Calu3 (cell line): ENCODE data around the gene HAUS3. TPM values are rescaled to one million over a fixed set of nuclear protein-coding genes. Genes with fewer than 3 reads are reported as not detected.

Source experiments
- BruUV-seq: library from RNA; stranded (reverse); fragments of 400-500 nt; replicated peaks from 2 replicates; lab custom pipeline; 2021; lab: Mats Ljungman, UMichigan
- CTCF ChIA-PET: fragments of 300-600 bp; sonication (Branson Sonifier 250); formaldehyde crosslinking; loops from one replicate; lab custom pipeline; 2022; ENCODE audit warnings: antibody characterized with exemption; lab: Charles Lee
- DNase-seq: peaks from one replicate; pipeline ENCODE4 v3.0.0; 2022
- H3K27ac Mint-ChIP-seq: one replicate; pipeline ENCODE4 v1.8.0; 2022; ENCODE audit warnings: mixed read lengths; ENCODE audit not compliant: unreplicated experiment
- H3K27me3 Mint-ChIP-seq: one replicate; pipeline ENCODE4 v1.8.0; 2022; ENCODE audit warnings: mixed read lengths; ENCODE audit not compliant: unreplicated experiment
- H3K36me3 Mint-ChIP-seq: one replicate; pipeline ENCODE4 v1.8.0; 2022; ENCODE audit warnings: mild to moderate bottlenecking, moderate library complexity, mixed read lengths; ENCODE audit not compliant: insufficient read depth, unreplicated experiment
- H3K4me1 Mint-ChIP-seq: one replicate; pipeline ENCODE4 v1.8.0; 2022; ENCODE audit warnings: mild to moderate bottlenecking, low read depth, mixed read lengths; ENCODE audit not compliant: unreplicated experiment
- H3K4me3 Mint-ChIP-seq: one replicate; pipeline ENCODE4 v1.8.0; 2022; ENCODE audit warnings: mild to moderate bottlenecking, low read depth, moderate library complexity, mixed read lengths; ENCODE audit not compliant: unreplicated experiment
- H3K9me3 Mint-ChIP-seq: one replicate; pipeline ENCODE4 v1.8.0; 2022; ENCODE audit warnings: low read depth, mixed read lengths; ENCODE audit not compliant: unreplicated experiment
- CTCF ChIP-seq: fragments of 200-600 bp; IDR thresholded peaks from one replicate; pipeline ENCODE4 v1.8.0; 2022; ENCODE audit warnings: antibody characterized with exemption; ENCODE audit not compliant: unreplicated experiment
- intact Hi-C: fragments of 100-400 bp; cut with micrococcal nuclease; formaldehyde crosslinking; loops from one replicate; pipeline ENCODE4 v1.10.0; 2022; ENCODE audit not compliant: unreplicated experiment
- total RNA-seq: library from RNA; stranded (reverse); gene quantifications from 2 replicates; pipeline ENCODE4 v1.2.3, GENCODE V29; 2022

The HAUS3 gene
- total RNA-seq, 1 experiment from 2014 or later: 13.4 TPM

- no TSS peak for BruUV-seq
- TF ChIP-seq CTCF: no peak
- Mint-ChIP-seq H3K27ac (no peak overlapping the region), H3K4me1 (no peaks in the 10 kb centered on the region), H3K36me3 (no peaks in the 10 kb centered on the region), H3K4me3 (no peak overlapping the region), H3K27me3 (no peaks in the 10 kb centered on the region), H3K9me3 (no peaks in the 10 kb centered on the region)
- DNase-seq: no peak
- CTCF ChIA-PET: no interaction called here
- intact Hi-C loops: no loop called here
Measured at GRCh38 chr4:2178986-2179385, 62.9 kb downstream of the HAUS3 start.

Other genes with a start within 250 kb of the HAUS3 start
- 29.9 and 30.4 TPM in 2 replicates for gene NELFA, start 233.1 kb downstream of the HAUS3 start, total RNA-seq
- 0.83 and 1.3 TPM in 2 replicates for gene NAT8L, start 182.8 kb downstream of the HAUS3 start, total RNA-seq
- 4.1 and 5.2 TPM in 2 replicates for gene POLN, start within 50 bp of the HAUS3 start, total RNA-seq
- gene MXD4, start 20.0 kb upstream of the HAUS3 start, total RNA-seq: 12.8 and 15.0 TPM in 2 replicates
- gene ZFYVE28, start 176.5 kb upstream of the HAUS3 start, total RNA-seq: 1.2 and 2.4 TPM in 2 replicates
- 0.32 TPM in 1 of 2 replicates, not detected in the other for gene CFAP99, start 176.8 kb upstream of the HAUS3 start, total RNA-seq
- 45.6 and 55.6 TPM in 2 replicates for gene RNF4, start 227.0 kb upstream of the HAUS3 start, total RNA-seq